H9 (cell line): Measurements from ENCODE around the gene PRRX2. TPM values are rescaled to one million over a fixed set of nuclear protein-coding genes. Genes with fewer than 3 reads are reported as not detected.

Source experiments
- DNase-seq: peaks from one replicate; pipeline ENCODE4 v3.0.0-alpha.2; 2017
- H2AFZ ChIP-seq: one replicate; pipeline ENCODE4 v1.6.1; 2013; ENCODE audit warnings: mild to moderate bottlenecking, low read length, control low read depth, moderate library complexity
- H2AK5ac ChIP-seq: 2 replicates; pipeline ENCODE4 v1.6.1; 2013; ENCODE audit warnings: low read length, control low read depth, mixed read lengths; ENCODE audit not compliant: insufficient read length
- H2BK120ac ChIP-seq: one replicate; pipeline ENCODE4 v1.6.1; 2013; ENCODE audit warnings: low read depth, mild to moderate bottlenecking, low read length, control low read depth, inconsistent platforms; ENCODE audit not compliant: poor library complexity, severe bottlenecking
- H2BK12ac ChIP-seq: 2 replicates; pipeline ENCODE4 v1.6.1; 2013; ENCODE audit warnings: low read length, control low read depth, mixed read lengths, low read depth; ENCODE audit not compliant: insufficient read length
- H2BK15ac ChIP-seq: 2 replicates; pipeline ENCODE4 v1.6.1; 2013; ENCODE audit warnings: low read depth, low read length, control low read depth
- H2BK20ac ChIP-seq: one replicate; pipeline ENCODE4 v1.6.1; 2013; ENCODE audit warnings: low read depth, mild to moderate bottlenecking, low read length, control low read depth, inconsistent platforms; ENCODE audit not compliant: poor library complexity, severe bottlenecking
- H2BK5ac ChIP-seq: 2 replicates; pipeline ENCODE4 v1.6.1; 2013; ENCODE audit warnings: low read length, control low read depth, mixed read lengths; ENCODE audit not compliant: insufficient read length
- H3K14ac ChIP-seq: 2 replicates; pipeline ENCODE4 v1.6.1; 2013; ENCODE audit warnings: low read length, control low read depth; ENCODE audit not compliant: insufficient read depth
- H3K18ac ChIP-seq: 2 replicates; pipeline ENCODE4 v1.6.1; 2013; ENCODE audit warnings: low read depth, mild to moderate bottlenecking, mixed read lengths, low read length, control low read depth; ENCODE audit not compliant: insufficient read length
- H3K23ac ChIP-seq: 2 replicates; pipeline ENCODE4 v1.6.1; 2013; ENCODE audit warnings: low read length, control low read depth, mixed read lengths, low read depth; ENCODE audit not compliant: insufficient read length
- H3K23me2 ChIP-seq: 2 replicates; pipeline ENCODE4 v1.6.1; 2013; ENCODE audit warnings: low read depth, mild to moderate bottlenecking, mixed read lengths, low read length, control low read depth; ENCODE audit not compliant: insufficient read length, poor library complexity, severe bottlenecking
- H3K27ac ChIP-seq: 2 replicates; pipeline ENCODE4 v1.5.1; 2013; ENCODE audit warnings: low read length, control low read depth, mixed read lengths, low read depth; ENCODE audit not compliant: insufficient read length
- H3K27me3 ChIP-seq: 2 replicates; pipeline ENCODE4 v1.6.1; 2013; ENCODE audit warnings: low read length, control low read depth, inconsistent platforms; ENCODE audit not compliant: insufficient read depth
- H3K4ac ChIP-seq: 2 replicates; pipeline ENCODE4 v1.6.1; 2013; ENCODE audit warnings: low read depth, mild to moderate bottlenecking, control low read depth, inconsistent platforms, low read length, moderate library complexity
- H3K4me1 ChIP-seq: 2 replicates; pipeline ENCODE4 v1.6.1; 2013; ENCODE audit warnings: low read length, control low read depth, inconsistent platforms; ENCODE audit not compliant: insufficient read depth
- H3K4me2 ChIP-seq: 2 replicates; pipeline ENCODE4 v1.6.1; 2013; ENCODE audit warnings: low read length, control low read depth, mixed read lengths; ENCODE audit not compliant: insufficient read length, insufficient read depth
- H3K56ac ChIP-seq: 2 replicates; pipeline ENCODE4 v1.6.1; 2013; ENCODE audit warnings: low read depth, mild to moderate bottlenecking, mixed read lengths, low read length, control low read depth; ENCODE audit not compliant: insufficient read length
- H3K79me1 ChIP-seq: 2 replicates; pipeline ENCODE4 v1.6.1; 2013; ENCODE audit warnings: low read depth, mild to moderate bottlenecking, moderate library complexity, low read length, control low read depth, inconsistent platforms; ENCODE audit not compliant: insufficient read depth, poor library complexity, severe bottlenecking
- H3K79me2 ChIP-seq: 2 replicates; pipeline ENCODE4 v1.6.1; 2013; ENCODE audit warnings: low read length, control low read depth, inconsistent platforms; ENCODE audit not compliant: insufficient read depth
- H3K9ac ChIP-seq: 2 replicates; pipeline ENCODE4 v1.6.1; 2013; ENCODE audit warnings: low read length, control low read depth, mixed read lengths; ENCODE audit not compliant: insufficient read length; ENCODE audit errors: extremely low read depth
- H3K9me3 ChIP-seq: one replicate; pipeline ENCODE4 v1.6.1; 2013; ENCODE audit warnings: low read depth, low read length, inconsistent platforms; ENCODE audit not compliant: control insufficient read depth
- H3T11ph ChIP-seq: one replicate; pipeline ENCODE4 v1.6.1; 2013; ENCODE audit warnings: mild to moderate bottlenecking, low read length, control low read depth, inconsistent platforms
- H4K20me1 ChIP-seq: one replicate; pipeline ENCODE4 v1.6.1; 2013; ENCODE audit not compliant: control insufficient read depth, insufficient read length, insufficient read depth
- H4K5ac ChIP-seq: 2 replicates; pipeline ENCODE4 v1.6.1; 2013; ENCODE audit warnings: low read depth, mild to moderate bottlenecking, mixed read lengths, low read length, control low read depth; ENCODE audit not compliant: insufficient read length
- H4K8ac ChIP-seq: replicated peaks from 2 replicates; pipeline ENCODE4 v1.6.1; 2013; ENCODE audit warnings: low read length, control low read depth, mixed read lengths, low read depth; ENCODE audit not compliant: insufficient read length
- H4K91ac ChIP-seq: 2 replicates; pipeline ENCODE4 v1.6.1; 2013; ENCODE audit warnings: low read depth, mild to moderate bottlenecking, moderate library complexity, mixed read lengths, low read length, control low read depth; ENCODE audit not compliant: insufficient read length
- H3K27ac Mint-ChIP-seq, 3 experiments: 2 replicates in 2 of 3; 3 replicates in 1 of 3; pipeline ENCODE4 v1.8.0; 2020 to 2021; ENCODE audit warnings: mixed read lengths in 3 of 3, mild to moderate bottlenecking in 1 of 3, moderate library complexity in 1 of 3
- H3K27me3 Mint-ChIP-seq: 2 replicates; pipeline ENCODE4 v1.8.0; 2021; ENCODE audit warnings: low read depth, mild to moderate bottlenecking, moderate library complexity, mixed read lengths
- H3K36me3 Mint-ChIP-seq, 3 experiments: 2 replicates in 2 of 3; 3 replicates in 1 of 3; pipeline ENCODE4 v1.8.0; 2020 to 2021; ENCODE audit warnings: low read depth in 3 of 3, mixed read lengths in 3 of 3; ENCODE audit not compliant: insufficient read depth in 1 of 3
- H3K4me1 Mint-ChIP-seq, 2 experiments: 2 replicates each; pipeline ENCODE4 v1.8.0; 2020; ENCODE audit warnings: mixed read lengths in 2 of 2
- H3K4me3 Mint-ChIP-seq, 2 experiments: 2 replicates in 1 of 2; 3 replicates in 1 of 2; pipeline ENCODE4 v1.8.0; 2020 to 2021; ENCODE audit warnings: mild to moderate bottlenecking in 2 of 2, mixed read lengths in 2 of 2, moderate library complexity in 1 of 2
- H3K9me3 Mint-ChIP-seq, 2 experiments: 2 replicates in 1 of 2; 3 replicates in 1 of 2; pipeline ENCODE4 v1.8.0; 2020; ENCODE audit warnings: mild to moderate bottlenecking in 2 of 2, mixed read lengths in 2 of 2, moderate library complexity in 1 of 2
- WGBS: extraction: QIAGEN DNeasy Blood & Tissue Kit; methylation state at CpG from one replicate; pipeline ENCODE4 v1.1.7; 2013; ENCODE audit warnings: missing lambda C conversion rate, low lambda C conversion rate, mixed read lengths; ENCODE audit not compliant: insufficient read length; ENCODE audit errors: extremely low coverage; 5-methylcytosine and 5-hydroxymethylcytosine counted together
- total RNA-seq: library from RNA; stranded (reverse); gene quantifications from 2 replicates; pipeline ENCODE4 v1.2.1, GENCODE V29; 2021
- TF ChIP-seq, protein P1 (sequence below): fragments of 200-600 bp; sonication (generic); conservative IDR thresholded peaks from 3 replicates; pipeline ENCODE4 v1.8.0; 2021; ENCODE audit warnings: antibody characterized with exemption, mild to moderate bottlenecking

PRRX2 gene
- total RNA-seq, 1 experiment from 2014 or later: 3.9 TPM

DNA sequence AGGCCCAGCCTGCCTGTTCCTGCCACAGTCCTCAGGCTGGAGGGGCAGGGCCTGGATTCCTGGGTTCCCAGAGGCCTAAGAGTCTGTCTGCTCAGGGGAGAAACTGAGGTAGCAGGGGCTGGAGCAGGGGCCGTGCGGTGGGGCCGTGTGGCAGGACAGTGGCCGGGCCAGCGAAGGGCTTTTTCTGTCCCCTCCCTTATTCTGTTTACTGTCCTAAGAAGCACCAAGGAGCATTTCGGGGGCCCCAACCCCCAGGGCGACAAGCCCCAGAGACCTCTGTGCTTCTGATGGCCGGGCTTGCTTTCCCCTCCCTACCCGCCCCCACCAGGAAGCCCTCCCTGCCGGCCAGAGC is 16.7 kb upstream of the PRRX2 start:
- Histone ChIP-seq H3K4ac (no peak overlapping the region), H2BK120ac (no peak overlapping the region), H3K23ac (no peak overlapping the region), H4K91ac (no peak overlapping the region), H3K14ac (no peak overlapping the region), H4K20me1 (no peaks in the 10 kb centered on the region), H3T11ph (no peak overlapping the region), H3K9me3 (no peaks in the 10 kb centered on the region), H3K4me2 (no peak overlapping the region), H3K79me2 (no peaks in the 10 kb centered on the region), H2AFZ (no peak overlapping the region), H2BK20ac (no peak overlapping the region), H2BK15ac (no peak overlapping the region), H3K27me3 (no peaks in the 10 kb centered on the region), H3K4me1 (no peaks in the 10 kb centered on the region), H4K8ac (no peak overlapping the region), H3K18ac (no peak overlapping the region), H3K79me1 (no peaks in the 10 kb centered on the region), H3K56ac (no peak overlapping the region), H3K27ac (no peak overlapping the region), H3K9ac (no peak overlapping the region), H4K5ac (no peak overlapping the region), H2BK5ac (no peak overlapping the region), H2AK5ac (no peak overlapping the region), H3K23me2 (no peaks in the 10 kb centered on the region), H2BK12ac (no peak overlapping the region)
- no peak overlapping the region for H3K27ac Mint-ChIP-seq
- TF ChIP-seq, protein P1, sequence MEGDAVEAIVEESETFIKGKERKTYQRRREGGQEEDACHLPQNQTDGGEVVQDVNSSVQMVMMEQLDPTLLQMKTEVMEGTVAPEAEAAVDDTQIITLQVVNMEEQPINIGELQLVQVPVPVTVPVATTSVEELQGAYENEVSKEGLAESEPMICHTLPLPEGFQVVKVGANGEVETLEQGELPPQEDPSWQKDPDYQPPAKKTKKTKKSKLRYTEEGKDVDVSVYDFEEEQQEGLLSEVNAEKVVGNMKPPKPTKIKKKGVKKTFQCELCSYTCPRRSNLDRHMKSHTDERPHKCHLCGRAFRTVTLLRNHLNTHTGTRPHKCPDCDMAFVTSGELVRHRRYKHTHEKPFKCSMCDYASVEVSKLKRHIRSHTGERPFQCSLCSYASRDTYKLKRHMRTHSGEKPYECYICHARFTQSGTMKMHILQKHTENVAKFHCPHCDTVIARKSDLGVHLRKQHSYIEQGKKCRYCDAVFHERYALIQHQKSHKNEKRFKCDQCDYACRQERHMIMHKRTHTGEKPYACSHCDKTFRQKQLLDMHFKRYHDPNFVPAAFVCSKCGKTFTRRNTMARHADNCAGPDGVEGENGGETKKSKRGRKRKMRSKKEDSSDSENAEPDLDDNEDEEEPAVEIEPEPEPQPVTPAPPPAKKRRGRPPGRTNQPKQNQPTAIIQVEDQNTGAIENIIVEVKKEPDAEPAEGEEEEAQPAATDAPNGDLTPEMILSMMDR: no peak
- peaks cover 0 to under 1% of the 10 kb centered on the region in 2 experiments; a peak in 1 of 4 replicates for H3K4me1 Mint-ChIP-seq
- H3K4me3 Mint-ChIP-seq: no peak overlapping the region
- H3K27me3 Mint-ChIP-seq: peaks cover 2% of the 10 kb centered on the region; the same call in 1 of the 2 replicates
- no CpG with 5 or more reads among the region's 10 CpGs for WGBS
- DNase-seq: no peak
- no peaks in the 10 kb centered on the region for H3K36me3 Mint-ChIP-seq
- H3K9me3 Mint-ChIP-seq: no peaks in the 10 kb centered on the region; a peak in 1 of 5 replicates
